ENCODE measurements around the gene RIPPLY1.
"Not testable (repeated sequence)": the region's sequence is repeated elsewhere in the genome, so short reads cannot be mapped to it uniquely, and the experiment has no call there.

RIPPLY1 gene

DNA sequence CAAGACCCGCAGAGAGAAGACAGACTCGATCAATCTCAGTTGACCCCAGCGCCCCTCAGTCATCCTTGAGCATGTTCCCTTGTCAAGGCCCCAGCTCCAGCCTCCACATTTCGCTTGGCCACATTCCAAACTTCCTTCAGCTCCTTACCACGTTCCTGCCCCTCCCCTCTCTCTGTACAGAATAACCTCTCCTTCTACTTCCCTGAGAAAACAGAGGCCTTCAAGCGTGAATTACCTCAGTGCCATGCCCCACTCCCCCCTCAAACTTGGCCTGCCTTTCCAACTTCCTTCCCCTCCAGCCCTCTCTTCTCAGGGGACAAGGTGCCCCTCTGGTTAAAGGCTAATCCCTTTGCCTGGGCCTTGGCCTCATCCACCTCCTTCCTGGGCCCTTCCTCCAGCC lies 3.2 kb upstream of the RIPPLY1 start:
- peak; percentile 15 for DNase-seq

DNA sequence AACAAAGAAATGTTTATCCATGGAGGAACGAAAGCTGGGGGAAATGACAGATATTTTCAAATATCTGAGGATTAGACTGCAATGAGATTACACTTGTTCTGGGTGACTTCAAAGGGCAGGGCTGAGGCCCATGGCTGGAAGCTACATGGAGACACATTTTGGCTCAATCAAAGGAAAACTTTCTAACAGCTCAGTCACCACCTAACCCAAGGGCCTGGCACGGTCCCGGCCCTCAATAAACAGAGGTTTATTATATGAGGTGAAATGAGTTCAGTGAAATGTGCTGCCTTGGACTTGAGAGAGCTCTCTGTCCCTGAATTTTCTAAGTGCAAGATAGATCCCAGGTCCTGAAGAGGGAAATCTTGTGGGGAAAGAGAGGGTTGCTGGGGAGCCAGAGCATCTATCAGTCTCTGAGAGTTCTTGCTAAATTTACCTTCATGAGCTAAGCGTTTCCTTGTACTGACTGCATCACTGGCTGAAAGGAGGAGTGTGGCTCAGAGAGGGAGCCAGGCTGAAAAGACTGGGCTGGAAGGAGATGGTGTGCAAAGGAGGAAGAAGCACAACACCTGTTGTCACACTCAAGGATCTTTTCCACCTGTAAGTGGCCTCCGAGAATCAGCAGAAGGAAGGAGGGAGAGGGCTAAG lies 2.0 kb upstream of the RIPPLY1 start:
- DNase-seq = no peak

- no peak for DNase-seq
These were observed 851 bp upstream of the RIPPLY1 start for GRCh38 chrX:106903856-106904528.

DNA sequence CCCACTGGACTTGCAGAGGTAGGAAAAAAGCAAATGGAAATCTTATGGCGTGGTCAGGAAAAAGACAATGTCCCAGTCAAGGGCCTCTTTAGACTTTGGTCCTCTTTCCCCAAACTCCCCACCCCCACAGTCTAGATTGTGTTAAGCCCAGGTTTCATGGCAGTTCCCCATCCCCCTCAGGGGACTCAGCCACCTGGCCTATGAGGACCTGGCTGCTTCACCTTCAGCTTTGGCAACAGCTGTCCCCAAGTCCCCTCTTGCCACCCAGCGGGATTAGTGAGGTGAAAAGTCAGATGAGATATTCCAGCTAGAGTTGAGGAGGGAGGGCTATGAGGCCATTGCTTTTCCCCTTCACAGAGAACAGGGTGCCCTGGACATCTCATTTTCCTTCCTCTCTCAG lies 457 bp downstream of the RIPPLY1 start:
- DNase-seq = no peak

DNA sequence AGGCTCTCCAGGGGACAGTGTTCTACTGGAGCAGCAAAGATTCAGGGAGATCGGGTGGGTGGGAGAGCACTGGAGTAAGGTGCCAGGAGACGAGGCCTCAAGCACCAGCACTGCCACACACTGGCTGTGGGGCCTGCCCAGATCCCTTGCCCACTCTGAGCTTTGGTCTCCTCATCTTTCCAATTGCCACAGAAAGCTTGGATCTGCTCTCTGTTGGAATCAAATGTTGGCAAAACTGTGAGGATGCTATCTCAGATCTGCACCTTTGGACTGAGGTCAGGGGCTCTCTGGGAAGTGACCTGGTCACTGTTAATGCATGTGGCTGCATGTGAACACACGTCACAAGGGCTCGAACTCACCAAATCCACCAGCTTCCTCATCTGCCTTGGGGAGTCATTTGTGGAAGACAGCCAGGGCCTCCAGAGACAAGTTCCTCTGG lies 1.3 kb downstream of the RIPPLY1 start:
- DNase-seq = no peak

GRCh38 chrX:106901341-106901740 lies 1.8 kb downstream of the RIPPLY1 start:
- DNase-seq = no peak

DNA sequence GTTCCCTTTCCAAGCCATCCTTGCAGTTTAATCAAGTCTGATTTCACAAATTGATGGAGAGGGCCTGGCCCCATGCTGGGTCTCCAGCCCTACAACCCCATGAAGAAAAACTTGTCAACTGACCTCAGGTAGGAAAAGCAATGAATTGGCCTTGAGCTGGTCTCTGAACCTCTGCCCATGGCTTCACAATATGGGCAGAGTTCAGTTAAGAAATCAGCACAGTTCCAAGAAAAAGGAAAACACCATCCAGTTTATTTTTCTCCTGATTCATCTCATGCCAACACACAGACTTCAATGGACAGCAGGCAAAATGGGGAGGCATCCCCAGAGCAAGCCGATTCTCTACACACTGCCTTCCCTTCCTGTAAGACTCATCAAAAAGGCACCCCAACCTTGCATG lies 3.3 kb downstream of the RIPPLY1 start:
- no peak for DNase-seq

DNA sequence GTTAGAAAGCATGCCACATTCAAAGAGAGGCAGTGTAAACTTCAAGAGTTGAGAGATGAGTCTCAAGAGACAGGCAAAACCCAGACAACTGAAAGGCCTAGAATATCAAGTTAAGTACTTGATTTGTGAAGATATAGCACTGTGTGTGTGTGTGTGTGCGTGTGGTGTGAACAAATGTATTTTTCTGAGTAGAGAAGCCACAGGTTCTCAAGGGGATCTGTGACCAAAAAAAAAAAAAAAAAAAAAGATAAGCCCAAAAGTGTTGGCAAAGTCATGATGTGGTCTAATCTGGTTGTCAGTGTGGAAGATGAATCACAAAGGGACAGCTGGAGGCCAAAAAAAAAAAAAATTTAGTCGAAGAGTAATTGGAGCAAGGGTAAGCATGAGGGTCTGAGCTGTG lies 3.9 kb downstream of the RIPPLY1 start:
- DNase-seq = no peak

DNA sequence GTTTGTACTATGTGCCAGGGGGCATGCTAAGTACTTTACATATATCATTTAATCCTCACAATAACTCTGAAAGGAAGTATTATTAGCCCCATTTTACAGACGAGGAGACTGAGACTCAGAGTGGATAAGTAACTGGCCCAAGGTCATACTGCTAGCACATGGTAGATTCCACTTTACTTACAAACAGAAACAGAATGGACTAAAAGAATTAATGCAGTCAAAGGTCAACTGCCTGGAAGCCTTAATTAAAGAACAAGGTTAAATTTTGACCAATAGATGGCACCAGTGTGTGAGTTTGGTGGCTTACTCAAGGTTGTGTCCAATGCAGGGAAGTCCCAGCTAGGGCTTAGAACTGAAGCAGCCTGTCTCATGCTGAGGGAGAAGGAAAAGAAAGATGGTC lies 4.7 kb downstream of the RIPPLY1 start:
- peak; percentile 55 for DNase-seq

DNA sequence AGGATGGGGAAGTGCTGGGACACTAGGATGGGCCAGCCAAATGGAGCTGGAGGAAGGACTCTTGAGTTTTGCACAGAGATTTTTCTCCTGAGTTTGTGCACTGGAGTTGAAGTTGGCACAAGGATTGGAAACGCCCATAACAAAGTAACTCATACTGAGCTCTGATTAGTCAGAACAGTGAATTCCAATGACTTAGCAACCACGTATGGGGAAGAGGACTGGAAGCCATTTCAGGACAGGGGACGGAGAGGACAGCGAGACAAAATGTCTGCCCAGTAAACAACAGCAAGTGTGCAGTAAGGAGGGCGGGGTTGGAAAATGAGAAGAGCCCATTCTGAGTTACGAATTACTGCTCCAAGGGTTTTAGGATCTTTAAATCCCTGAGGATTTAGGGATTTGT lies 5.9 kb downstream of the RIPPLY1 start:
- DNase-seq = no peak

DNA sequence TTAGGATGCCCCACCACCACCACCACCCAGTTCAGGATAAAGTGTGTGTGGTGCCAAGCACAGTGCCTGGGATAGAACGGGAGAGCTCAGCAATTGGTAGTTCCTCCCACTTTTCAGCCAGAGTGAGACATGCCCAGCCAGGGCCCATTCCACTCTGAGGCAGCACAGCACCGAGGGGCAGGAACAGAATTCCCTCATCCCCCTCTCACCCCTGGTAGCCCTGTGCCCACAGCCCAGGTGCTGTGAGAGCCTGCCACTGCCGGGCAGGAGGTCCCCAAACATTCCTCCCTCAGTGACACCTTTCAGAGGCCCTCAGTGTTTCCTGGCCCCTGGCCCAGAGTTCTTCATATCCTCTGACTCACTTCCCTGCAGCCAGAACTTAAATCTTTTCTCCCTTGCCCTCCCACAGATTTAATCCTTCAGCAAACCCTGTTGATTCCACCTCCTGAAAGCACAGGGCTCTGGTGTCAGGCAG lies 8.1 kb downstream of the RIPPLY1 start:
- peak; percentile 39 for DNase-seq

DNA sequence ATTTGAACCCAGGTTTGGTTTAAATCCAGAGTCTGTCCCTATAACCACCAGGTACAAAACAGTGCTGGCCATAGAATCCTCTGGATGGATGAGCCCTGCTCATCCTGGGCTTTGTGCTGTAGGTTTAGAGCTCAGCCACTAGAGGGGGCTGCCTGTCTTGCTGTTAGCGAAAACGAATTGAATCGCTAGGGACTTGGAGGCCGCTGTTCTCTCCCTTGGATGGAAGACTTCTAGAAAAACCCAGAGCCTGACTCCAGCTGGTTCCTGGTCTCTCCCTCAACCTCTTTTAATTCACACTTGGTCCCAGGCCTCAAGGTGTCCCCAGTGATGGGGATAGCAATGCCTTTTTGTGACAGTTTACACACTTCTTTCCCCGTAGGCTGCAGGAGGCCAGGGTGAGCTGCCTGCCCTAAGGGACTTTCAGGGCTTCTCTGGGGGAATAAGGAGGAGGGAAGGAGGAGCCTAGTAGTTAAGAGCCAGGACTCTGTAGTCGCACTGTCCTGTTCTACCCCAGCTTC lies 8.7 kb downstream of the RIPPLY1 start:
- peak; percentile 44 for DNase-seq

DNA sequence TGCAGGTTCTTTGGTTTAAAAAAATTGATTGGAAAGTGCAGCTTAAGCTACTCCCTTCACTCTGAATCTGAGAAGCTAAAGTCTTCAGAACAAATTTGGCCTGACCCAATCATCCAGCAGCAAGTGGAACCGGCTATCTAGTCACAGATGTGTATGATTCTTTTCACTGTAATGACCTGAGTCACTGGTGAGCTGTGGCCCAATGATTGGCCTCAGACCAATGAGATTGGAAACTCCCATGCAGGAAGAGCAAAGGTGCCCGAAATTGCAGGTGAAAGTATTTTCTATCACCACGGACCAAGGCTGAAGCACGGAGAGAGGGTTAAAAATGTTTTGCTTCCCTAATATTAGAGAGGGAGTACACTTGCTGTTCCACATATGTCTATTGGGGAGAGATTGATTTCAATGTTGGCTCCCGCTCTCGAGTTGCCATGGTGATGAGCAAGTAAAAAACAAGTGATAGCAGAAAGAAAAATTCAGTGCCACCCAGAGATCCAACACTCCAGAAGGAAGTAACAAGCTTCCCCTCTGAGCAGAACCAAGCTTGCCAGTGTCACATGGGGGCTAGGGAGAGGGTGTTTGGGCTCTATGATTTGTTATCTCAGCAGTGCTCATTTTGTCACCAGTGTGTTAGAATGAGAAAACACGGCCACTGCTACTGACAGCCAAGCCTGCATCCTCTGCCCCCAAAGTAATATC lies 11.2 kb downstream of the RIPPLY1 start:
- no peak for DNase-seq

GRCh38 chrX:106889468-106889867 lies 13.7 kb downstream of the RIPPLY1 start:
- DNase-seq = no peak

- no peak for DNase-seq
These were observed 28.0 kb downstream of the RIPPLY1 start for GRCh38 chrX:106875151-106875550.

DNA sequence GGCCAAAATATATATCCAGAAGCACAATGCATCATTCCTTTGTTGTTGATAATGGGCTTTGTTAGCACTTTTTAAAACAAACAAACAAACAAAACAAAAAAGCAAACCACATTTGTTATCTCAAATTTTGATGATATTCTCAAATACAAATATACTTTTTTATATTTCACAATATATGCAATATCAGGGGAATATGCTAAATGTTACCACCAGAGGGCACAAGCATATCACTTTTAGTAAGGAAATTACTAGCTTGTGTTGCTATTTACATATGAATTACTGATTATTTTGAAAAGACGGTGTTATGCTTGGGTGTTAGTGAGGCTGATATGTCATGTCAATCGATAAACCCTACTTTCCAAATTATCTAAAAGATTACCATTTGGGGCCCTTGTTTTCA lies 29.1 kb downstream of the RIPPLY1 start:
- peak; percentile 21 for DNase-seq

- DNase-seq = not testable (repeated sequence)
These were observed 30.3 kb downstream of the RIPPLY1 start for GRCh38 chrX:106872796-106873195.

GRCh38 chrX:106863697-106864096 lies 39.4 kb downstream of the RIPPLY1 start:
- DNase-seq = no peak

GRCh38 chrX:106862972-106863688 lies 40.0 kb downstream of the RIPPLY1 start:
- DNase-seq = no peak

Data from kidney glomerular epithelial cell (primary cell).